ENCODE results near the gene NIM1K.

Gene NIM1K

DNA sequence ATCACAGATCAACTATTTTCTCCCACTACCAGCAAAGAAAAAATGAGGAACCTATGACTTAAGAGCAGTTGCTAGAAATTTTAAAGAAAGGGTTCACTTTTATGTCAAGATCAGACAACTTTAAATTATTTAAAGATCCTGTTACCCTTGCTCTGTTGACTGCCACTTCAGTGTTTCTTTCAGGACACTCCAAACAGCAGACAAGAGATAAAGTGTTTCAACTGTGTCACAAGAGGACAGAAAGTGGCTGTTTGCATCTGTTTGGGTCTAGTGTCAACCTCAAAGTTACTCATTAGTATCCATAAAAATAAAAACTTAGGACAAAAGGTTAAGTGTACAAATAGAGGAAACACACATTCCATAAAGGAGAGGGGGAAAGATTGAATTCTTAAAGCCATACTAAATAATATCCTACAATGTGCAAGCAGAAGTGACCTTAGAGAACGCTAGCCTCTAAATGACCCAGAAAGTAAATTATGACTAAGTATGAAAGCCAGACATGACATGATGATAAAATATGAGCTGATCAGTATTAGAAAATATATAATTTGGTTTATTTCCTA is 96.3 kb downstream of the NIM1K start:
- peaks cover 59% of the 10 kb centered on the region for H3K36me3 ChIP-seq (ENCODE audit: control insufficient read depth, low read depth, low read length)
- H3K9me3 ChIP-seq (ENCODE audit: control insufficient read depth, low read depth, low read length): no peaks in the 10 kb centered on the region
- H3K4me3 ChIP-seq (ENCODE audit: low read length): no peak overlapping the region
- H3K9ac ChIP-seq (ENCODE audit: low read length): no peak overlapping the region
- H3K27me3 ChIP-seq (ENCODE audit: control insufficient read depth, insufficient read depth, low read length): no peaks in the 10 kb centered on the region
- no peak overlapping the region for H3K27ac ChIP-seq (ENCODE audit: low read length)
- no peaks in the 10 kb centered on the region for H3K4me1 ChIP-seq (ENCODE audit: control insufficient read depth, low read depth, low read length)

DNA sequence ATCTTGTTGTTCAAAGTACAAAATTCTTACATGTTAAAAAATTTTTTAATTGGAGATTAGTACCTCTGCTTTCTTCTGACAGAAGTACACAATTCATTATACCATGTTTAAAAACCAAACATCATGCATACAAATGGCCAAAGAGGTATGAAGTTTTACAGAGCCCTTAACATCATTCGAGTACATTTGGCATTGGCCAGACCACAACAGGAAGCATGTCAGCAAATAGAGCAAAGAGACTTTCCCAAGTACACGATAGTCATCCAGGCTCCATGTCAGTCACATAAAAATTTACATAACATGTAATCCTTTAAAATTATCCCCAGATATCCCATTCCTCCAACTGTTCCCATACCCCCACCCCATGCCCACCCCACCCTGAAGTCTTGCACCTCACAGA is 98.7 kb downstream of the NIM1K start:
- Histone ChIP-seq H3K36me3 (ENCODE audit: control insufficient read depth, low read depth, low read length) (peaks cover 83% of the 10 kb centered on the region), H3K4me1 (ENCODE audit: control insufficient read depth, low read depth, low read length) (no peaks in the 10 kb centered on the region), H3K27me3 (ENCODE audit: control insufficient read depth, insufficient read depth, low read length) (no peaks in the 10 kb centered on the region), H3K4me3 (ENCODE audit: low read length) (no peak overlapping the region), H3K9me3 (ENCODE audit: control insufficient read depth, low read depth, low read length) (no peaks in the 10 kb centered on the region), H3K9ac (ENCODE audit: low read length) (no peak overlapping the region), H3K27ac (ENCODE audit: low read length) (no peak overlapping the region)

DNA sequence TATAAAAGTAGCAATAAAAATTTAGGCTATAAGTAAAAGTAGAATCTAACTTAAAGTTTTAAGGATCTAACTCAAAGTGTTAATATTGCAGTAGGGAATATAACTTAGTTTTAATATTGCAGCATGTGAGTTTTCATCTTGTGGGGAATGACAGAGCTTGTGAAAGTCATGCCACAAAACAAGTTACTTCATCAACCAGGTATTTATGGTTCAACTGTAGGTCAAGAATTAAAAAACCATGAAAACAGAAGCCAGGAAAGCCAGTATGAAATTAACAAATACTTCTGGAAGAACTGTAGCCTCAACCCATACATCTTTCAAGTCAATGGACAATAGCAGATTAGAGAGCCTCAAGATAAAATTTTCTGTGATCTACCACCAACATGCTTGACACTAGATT is 102.2 kb downstream of the NIM1K start:
- no peaks in the 10 kb centered on the region for H3K4me1 ChIP-seq (ENCODE audit: control insufficient read depth, low read depth, low read length)
- H3K4me3 ChIP-seq (ENCODE audit: low read length): no peak overlapping the region
- H3K9ac ChIP-seq (ENCODE audit: low read length): no peak overlapping the region
- peaks cover 91% of the 10 kb centered on the region for H3K36me3 ChIP-seq (ENCODE audit: control insufficient read depth, low read depth, low read length)
- H3K27ac ChIP-seq (ENCODE audit: low read length): no peak overlapping the region
- no peaks in the 10 kb centered on the region for H3K27me3 ChIP-seq (ENCODE audit: control insufficient read depth, insufficient read depth, low read length)
- H3K9me3 ChIP-seq (ENCODE audit: control insufficient read depth, low read depth, low read length): no peaks in the 10 kb centered on the region

DNA sequence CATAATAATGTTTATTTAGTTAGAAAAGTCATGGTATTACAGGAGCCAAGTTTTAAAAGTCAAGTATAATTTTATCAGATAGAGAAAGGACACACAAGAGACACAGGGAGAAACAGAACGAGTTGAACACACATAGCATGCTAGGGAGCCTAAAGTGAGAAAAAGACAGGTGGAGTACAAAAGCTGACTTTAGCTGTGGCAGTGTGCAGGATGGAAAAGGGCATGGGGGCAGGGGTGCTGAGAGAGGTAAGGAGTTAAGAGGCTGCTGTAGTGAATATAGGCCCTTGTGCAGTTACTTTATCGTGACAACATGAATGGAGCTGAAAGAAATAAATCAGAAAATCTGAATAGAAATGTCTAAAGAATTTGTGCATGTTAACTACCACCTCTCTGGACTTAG is 103.2 kb downstream of the NIM1K start:
- no peaks in the 10 kb centered on the region for H3K27me3 ChIP-seq (ENCODE audit: control insufficient read depth, insufficient read depth, low read length)
- H3K27ac ChIP-seq (ENCODE audit: low read length): no peak overlapping the region
- no peaks in the 10 kb centered on the region for H3K9me3 ChIP-seq (ENCODE audit: control insufficient read depth, low read depth, low read length)
- H3K36me3 ChIP-seq (ENCODE audit: control insufficient read depth, low read depth, low read length): peaks cover 83% of the 10 kb centered on the region
- H3K4me1 ChIP-seq (ENCODE audit: control insufficient read depth, low read depth, low read length): no peaks in the 10 kb centered on the region
- no peak overlapping the region for H3K4me3 ChIP-seq (ENCODE audit: low read length)
- no peak overlapping the region for H3K9ac ChIP-seq (ENCODE audit: low read length)

DNA sequence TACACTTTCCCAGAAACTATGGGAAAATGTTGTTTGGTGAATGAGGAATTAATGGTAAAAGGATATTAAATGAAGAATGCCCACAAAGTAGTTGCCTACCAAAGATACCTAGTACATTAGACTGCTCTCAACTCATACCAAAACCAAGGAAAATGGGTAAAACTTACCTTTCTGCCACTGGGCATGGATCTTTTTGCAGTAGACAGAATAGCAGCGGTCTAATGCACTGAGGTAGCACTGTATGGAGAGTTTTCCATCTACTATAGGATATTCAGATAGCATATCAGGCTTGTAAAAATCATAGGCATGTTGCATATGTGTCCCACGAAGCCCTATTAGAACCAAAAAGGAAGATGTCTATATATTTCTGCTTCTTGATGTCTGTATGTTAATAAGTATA is 104.8 kb downstream of the NIM1K start:
- H3K36me3 ChIP-seq (ENCODE audit: control insufficient read depth, low read depth, low read length): peaks cover 80% of the 10 kb centered on the region
- no peaks in the 10 kb centered on the region for H3K27me3 ChIP-seq (ENCODE audit: control insufficient read depth, insufficient read depth, low read length)
- no peak overlapping the region for H3K4me3 ChIP-seq (ENCODE audit: low read length)
- no peak overlapping the region for H3K9ac ChIP-seq (ENCODE audit: low read length)
- H3K27ac ChIP-seq (ENCODE audit: low read length): no peak overlapping the region
- H3K9me3 ChIP-seq (ENCODE audit: control insufficient read depth, low read depth, low read length): no peaks in the 10 kb centered on the region
- no peaks in the 10 kb centered on the region for H3K4me1 ChIP-seq (ENCODE audit: control insufficient read depth, low read depth, low read length)

DNA sequence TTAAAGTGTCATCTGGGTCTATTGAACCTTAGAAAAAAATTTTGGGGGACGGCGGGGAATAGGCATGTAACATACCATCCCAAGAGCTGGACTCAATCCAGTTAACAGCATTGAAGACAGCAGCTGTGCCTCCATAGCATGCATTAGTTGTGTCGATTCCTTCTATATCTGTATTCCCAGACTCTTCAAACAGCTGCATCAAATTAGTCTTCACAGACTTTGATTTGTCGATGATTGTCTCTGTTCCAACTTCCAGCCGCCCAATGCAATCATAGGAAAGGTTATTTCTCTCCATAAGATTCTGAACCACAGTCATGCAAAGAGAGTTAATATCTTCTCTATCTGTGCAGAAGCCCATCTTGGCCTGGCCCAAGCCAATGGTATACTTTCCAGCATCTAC is 106.4 kb downstream of the NIM1K start:
- H3K9me3 ChIP-seq (ENCODE audit: control insufficient read depth, low read depth, low read length): no peaks in the 10 kb centered on the region
- peaks cover 79% of the 10 kb centered on the region for H3K36me3 ChIP-seq (ENCODE audit: control insufficient read depth, low read depth, low read length)
- H3K4me1 ChIP-seq (ENCODE audit: control insufficient read depth, low read depth, low read length): peaks cover 13% of the 10 kb centered on the region
- H3K4me3 ChIP-seq (ENCODE audit: low read length): no peak overlapping the region
- H3K27me3 ChIP-seq (ENCODE audit: control insufficient read depth, insufficient read depth, low read length): no peaks in the 10 kb centered on the region
- no peak overlapping the region for H3K27ac ChIP-seq (ENCODE audit: low read length)
- H3K9ac ChIP-seq (ENCODE audit: low read length): no peak overlapping the region

DNA sequence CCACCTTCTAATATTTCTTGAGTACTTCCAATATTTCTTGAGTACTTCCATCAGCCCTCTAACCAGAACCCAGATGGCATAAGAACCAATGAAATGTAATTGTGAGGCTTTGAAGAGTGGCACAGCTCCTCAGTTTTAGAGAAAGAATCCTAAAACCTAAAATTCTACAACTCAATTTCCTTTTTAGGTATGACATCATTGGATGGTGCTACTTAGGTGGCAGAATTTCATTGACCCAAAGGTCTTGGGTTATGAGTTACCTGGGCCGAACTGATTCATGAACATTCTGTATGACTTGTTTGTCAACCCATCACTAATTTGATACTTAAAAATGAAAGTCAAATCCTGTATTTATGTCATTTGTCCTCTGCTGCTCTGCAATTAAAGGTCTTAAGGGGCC is 108.1 kb downstream of the NIM1K start:
- Histone ChIP-seq H3K9ac (ENCODE audit: low read length) (no peak overlapping the region), H3K36me3 (ENCODE audit: control insufficient read depth, low read depth, low read length) (peaks cover 75% of the 10 kb centered on the region), H3K27ac (ENCODE audit: low read length) (no peak overlapping the region), H3K9me3 (ENCODE audit: control insufficient read depth, low read depth, low read length) (no peaks in the 10 kb centered on the region), H3K4me3 (ENCODE audit: low read length) (no peak overlapping the region), H3K4me1 (ENCODE audit: control insufficient read depth, low read depth, low read length) (peaks cover 24% of the 10 kb centered on the region), H3K27me3 (ENCODE audit: control insufficient read depth, insufficient read depth, low read length) (no peaks in the 10 kb centered on the region)

DNA sequence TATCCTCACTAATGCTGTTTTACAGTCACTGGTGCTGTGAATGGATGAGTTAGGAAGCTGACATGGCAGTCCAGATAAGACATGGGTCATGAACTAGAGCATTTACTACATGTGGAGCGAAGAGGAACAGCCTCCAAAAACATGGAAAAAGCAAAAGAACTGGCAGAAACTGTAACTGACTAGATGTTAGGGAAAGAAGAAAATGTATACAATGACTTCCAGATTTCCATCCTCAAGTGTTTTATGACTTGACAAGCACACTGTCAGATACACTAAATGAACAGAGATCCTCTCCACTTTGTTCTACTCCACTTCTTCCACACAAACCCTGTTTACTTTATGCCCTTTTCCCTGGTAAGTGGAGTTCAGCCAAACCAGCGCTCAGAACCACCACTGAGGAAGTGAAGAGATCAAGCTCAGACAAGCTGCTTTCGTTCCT is 109.6 kb downstream of the NIM1K start:
- Histone ChIP-seq H3K9me3 (ENCODE audit: control insufficient read depth, low read depth, low read length) (no peaks in the 10 kb centered on the region), H3K4me1 (ENCODE audit: control insufficient read depth, low read depth, low read length) (peaks cover 33% of the 10 kb centered on the region), H3K4me3 (ENCODE audit: low read length) (no peak overlapping the region), H3K36me3 (ENCODE audit: control insufficient read depth, low read depth, low read length) (peaks cover 61% of the 10 kb centered on the region), H3K27ac (ENCODE audit: low read length) (no peak overlapping the region), H3K27me3 (ENCODE audit: control insufficient read depth, insufficient read depth, low read length) (no peaks in the 10 kb centered on the region), H3K9ac (ENCODE audit: low read length) (no peak overlapping the region)

DNA sequence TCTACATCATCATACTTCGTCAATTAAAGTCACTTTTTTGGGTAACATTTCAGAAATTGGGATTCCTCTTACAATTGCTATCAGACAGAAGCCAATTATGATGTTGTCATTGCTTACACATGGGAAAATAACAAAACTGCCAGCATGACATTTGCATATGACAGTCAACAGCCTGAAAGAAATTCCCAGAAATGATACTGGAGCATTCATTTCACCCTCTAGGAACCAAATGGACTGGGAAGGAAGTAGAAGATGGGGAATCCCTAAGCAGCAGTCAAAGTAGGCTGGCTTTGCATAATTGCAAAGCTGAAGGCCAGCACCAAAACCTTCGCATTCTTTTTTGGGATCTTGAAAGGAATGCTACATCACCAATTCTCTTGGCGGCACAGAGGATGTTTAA is 110.5 kb downstream of the NIM1K start:
- Histone ChIP-seq H3K9ac (ENCODE audit: low read length) (no peak overlapping the region), H3K4me1 (ENCODE audit: control insufficient read depth, low read depth, low read length) (peaks cover 35% of the 10 kb centered on the region), H3K4me3 (ENCODE audit: low read length) (no peak overlapping the region), H3K9me3 (ENCODE audit: control insufficient read depth, low read depth, low read length) (no peaks in the 10 kb centered on the region), H3K27ac (ENCODE audit: low read length) (no peak overlapping the region), H3K36me3 (ENCODE audit: control insufficient read depth, low read depth, low read length) (peaks cover 60% of the 10 kb centered on the region), H3K27me3 (ENCODE audit: control insufficient read depth, insufficient read depth, low read length) (no peaks in the 10 kb centered on the region)

DNA sequence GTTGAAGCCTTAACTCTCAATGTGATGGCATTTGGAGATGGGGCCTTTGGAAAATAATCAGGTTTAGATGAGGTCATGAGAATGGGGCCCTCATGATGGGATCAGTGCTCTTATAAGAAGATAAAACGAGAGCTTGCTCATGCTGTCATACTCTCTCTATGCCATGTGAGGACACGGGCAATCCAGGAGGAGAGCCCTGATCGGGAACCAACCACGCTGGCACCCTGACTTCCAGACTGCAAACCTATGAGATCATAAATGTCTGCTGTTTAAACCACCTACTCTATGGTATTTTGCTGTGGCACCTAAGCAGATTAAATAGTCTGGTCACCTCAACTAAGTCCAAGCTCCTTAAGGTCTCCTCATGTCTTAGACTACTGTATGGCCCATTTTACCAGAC is 111.2 kb downstream of the NIM1K start:
- no peaks in the 10 kb centered on the region for H3K9me3 ChIP-seq (ENCODE audit: control insufficient read depth, low read depth, low read length)
- no peak overlapping the region for H3K27ac ChIP-seq (ENCODE audit: low read length)
- H3K4me1 ChIP-seq (ENCODE audit: control insufficient read depth, low read depth, low read length): peaks cover 36% of the 10 kb centered on the region
- peaks cover 54% of the 10 kb centered on the region for H3K36me3 ChIP-seq (ENCODE audit: control insufficient read depth, low read depth, low read length)
- no peak overlapping the region for H3K4me3 ChIP-seq (ENCODE audit: low read length)
- H3K9ac ChIP-seq (ENCODE audit: low read length): no peak overlapping the region
- H3K27me3 ChIP-seq (ENCODE audit: control insufficient read depth, insufficient read depth, low read length): no peaks in the 10 kb centered on the region

DNA sequence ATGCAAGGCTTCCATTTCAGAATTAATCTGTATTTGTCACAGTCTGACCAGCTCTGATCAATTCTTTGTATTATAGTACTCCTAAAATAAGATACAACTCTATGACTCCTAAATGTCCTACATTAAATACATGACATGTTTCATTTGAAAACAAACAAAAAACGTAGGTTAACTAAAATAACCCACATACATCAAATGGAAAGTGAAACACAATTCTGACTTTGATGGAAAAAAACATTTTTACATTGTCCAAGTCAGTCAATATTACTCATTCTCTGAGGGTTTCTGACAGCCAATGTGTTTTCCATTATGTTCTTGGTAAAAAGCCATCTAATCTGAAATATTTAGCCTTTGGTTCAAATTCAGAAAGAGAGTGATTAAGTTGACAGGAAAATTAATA is 112.5 kb downstream of the NIM1K start:
- Histone ChIP-seq H3K4me1 (ENCODE audit: control insufficient read depth, low read depth, low read length) (peaks cover 45% of the 10 kb centered on the region), H3K4me3 (ENCODE audit: low read length) (no peak overlapping the region), H3K9ac (ENCODE audit: low read length) (no peak overlapping the region), H3K36me3 (ENCODE audit: control insufficient read depth, low read depth, low read length) (peaks cover 49% of the 10 kb centered on the region), H3K27me3 (ENCODE audit: control insufficient read depth, insufficient read depth, low read length) (no peaks in the 10 kb centered on the region), H3K27ac (ENCODE audit: low read length) (no peak overlapping the region), H3K9me3 (ENCODE audit: control insufficient read depth, low read depth, low read length) (no peaks in the 10 kb centered on the region)

DNA sequence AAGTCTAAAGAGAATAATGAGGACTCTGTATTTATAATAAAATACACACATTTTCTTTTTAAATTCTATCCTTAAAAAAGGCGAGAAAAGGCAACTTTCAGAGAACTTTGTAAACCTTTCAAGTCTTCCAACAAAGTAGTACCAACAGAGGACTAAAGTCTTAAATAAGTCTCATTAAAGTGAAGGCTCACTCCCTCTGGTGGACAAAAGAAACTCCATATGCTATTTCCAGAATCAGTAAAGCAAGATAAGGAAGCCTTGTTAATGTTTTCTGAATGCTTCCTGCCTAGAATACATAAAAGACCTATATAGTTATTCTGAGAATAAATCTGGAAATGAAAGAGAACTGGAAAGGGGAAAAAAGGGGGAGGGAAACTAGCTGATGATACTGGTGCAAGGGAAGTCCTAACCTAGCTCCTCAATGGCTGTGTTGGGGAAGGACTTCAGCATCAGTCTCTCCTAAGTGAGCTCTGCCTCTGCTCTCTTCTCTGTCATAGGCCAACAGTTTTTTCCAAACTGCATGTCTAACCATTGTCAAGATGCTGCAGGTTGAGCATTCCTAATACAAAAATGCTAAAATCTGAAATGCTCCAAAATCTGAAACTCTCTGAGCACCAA is 114.0 kb downstream of the NIM1K start:
- Histone ChIP-seq H3K36me3 (ENCODE audit: control insufficient read depth, low read depth, low read length) (peaks cover 55% of the 10 kb centered on the region), H3K4me1 (ENCODE audit: control insufficient read depth, low read depth, low read length) (peaks cover 58% of the 10 kb centered on the region), H3K27me3 (ENCODE audit: control insufficient read depth, insufficient read depth, low read length) (no peaks in the 10 kb centered on the region), H3K9ac (ENCODE audit: low read length) (no peak overlapping the region), H3K27ac (ENCODE audit: low read length) (no peak overlapping the region), H3K9me3 (ENCODE audit: control insufficient read depth, low read depth, low read length) (no peaks in the 10 kb centered on the region), H3K4me3 (ENCODE audit: low read length) (no peak overlapping the region)
